ENCODE measurements around the gene ABLIM2.

The ABLIM2 gene

GRCh38 chr4:8009710-8010511 is 148.7 kb downstream of the ABLIM2 start:
- Histone ChIP-seq H3K4me1 (ENCODE audit: control insufficient read depth, low read depth, low read length) (no peaks in the 10 kb centered on the region), H3K9ac (ENCODE audit: low read length) (no peak overlapping the region), H3K27ac (ENCODE audit: low read depth, low read length) (no peak overlapping the region), H3K23ac (ENCODE audit: low read length) (no peak overlapping the region), H3K79me2 (ENCODE audit: control insufficient read depth, insufficient read depth, low read length) (no peaks in the 10 kb centered on the region), H3K79me1 (ENCODE audit: low read length) (no peaks in the 10 kb centered on the region), H2AK5ac (ENCODE audit: low read length) (no peak overlapping the region), H2BK120ac (ENCODE audit: low read depth, low read length) (no peak overlapping the region), H4K8ac (ENCODE audit: low read depth, low read length) (no peak overlapping the region), H3K36me3 (ENCODE audit: control insufficient read depth, insufficient read depth, low read length) (no peaks in the 10 kb centered on the region), H2BK5ac (ENCODE audit: low read length) (no peak overlapping the region), H3K56ac (ENCODE audit: low read length) (no peak overlapping the region), H3K27me3 (ENCODE audit: insufficient read depth, low read length, poor library complexity) (no peaks in the 10 kb centered on the region), H4K5ac (ENCODE audit: low read length) (no peak overlapping the region), H2BK15ac (replicated peaks; ENCODE audit: low read depth) (no peak overlapping the region), H3K4me2 (ENCODE audit: low read length) (no peak overlapping the region), H3K4ac (ENCODE audit: low read depth, low read length) (no peak overlapping the region), H3K18ac (ENCODE audit: low read length) (no peak overlapping the region), H3K4me3 (ENCODE audit: low read length) (no peak overlapping the region)
- no CpG with 5 or more reads among the region's 28 CpGs for WGBS (ENCODE audit: extremely low coverage, insufficient coverage, low lambda C conversion rate)
- DNase-seq = no peak

- Histone ChIP-seq H3K9ac (ENCODE audit: low read length) (no peak overlapping the region), H3K27ac (ENCODE audit: low read depth, low read length) (no peak overlapping the region)
- no CpG with 5 or more reads among the region's 5 CpGs for whole genome bisulfite sequencing (ENCODE audit: extremely low coverage, insufficient coverage, low lambda C conversion rate)
Measured at GRCh38 chr4:8009097-8009496, 149.5 kb downstream of the ABLIM2 start.

GRCh38 chr4:8008391-8008790 is 150.2 kb downstream of the ABLIM2 start:
- H3K18ac ChIP-seq (ENCODE audit: low read length) = no peak overlapping the region
- no peak overlapping the region for H3K23ac ChIP-seq (ENCODE audit: low read length)
- no peaks in the 10 kb centered on the region for H3K79me2 ChIP-seq (ENCODE audit: control insufficient read depth, insufficient read depth, low read length)
- H4K8ac ChIP-seq (ENCODE audit: low read depth, low read length) = no peak overlapping the region
- H2BK15ac ChIP-seq (replicated peaks; ENCODE audit: low read depth) = no peak overlapping the region
- no peak overlapping the region for H3K4me3 ChIP-seq (ENCODE audit: low read length)
- H2AK5ac ChIP-seq (ENCODE audit: low read length) = no peak overlapping the region
- no peak overlapping the region for H4K5ac ChIP-seq (ENCODE audit: low read length)
- H2BK120ac ChIP-seq (ENCODE audit: low read depth, low read length) = no peak overlapping the region
- H3K27ac ChIP-seq (ENCODE audit: low read depth, low read length) = no peak overlapping the region
- H3K4me1 ChIP-seq (ENCODE audit: control insufficient read depth, low read depth, low read length) = no peaks in the 10 kb centered on the region
- no peak for DNase-seq
- no peak overlapping the region for H3K4me2 ChIP-seq (ENCODE audit: low read length)
- H3K36me3 ChIP-seq (ENCODE audit: control insufficient read depth, insufficient read depth, low read length) = no peaks in the 10 kb centered on the region
- no peak overlapping the region for H3K56ac ChIP-seq (ENCODE audit: low read length)
- H3K79me1 ChIP-seq (ENCODE audit: low read length) = no peaks in the 10 kb centered on the region
- H3K9ac ChIP-seq (ENCODE audit: low read length) = no peak overlapping the region
- no peak overlapping the region for H3K4ac ChIP-seq (ENCODE audit: low read depth, low read length)
- H2BK5ac ChIP-seq (ENCODE audit: low read length) = no peak overlapping the region
- no CpG with 5 or more reads among the region's 12 CpGs for WGBS (ENCODE audit: extremely low coverage, insufficient coverage, low lambda C conversion rate)
- H3K27me3 ChIP-seq (ENCODE audit: insufficient read depth, low read length, poor library complexity) = no peaks in the 10 kb centered on the region

More at GRCh38 chr4:8009097-8009496, 149.5 kb downstream of the ABLIM2 start:
- H4K5ac ChIP-seq (ENCODE audit: low read length) = no peak overlapping the region
- no peaks in the 10 kb centered on the region for H3K79me1 ChIP-seq (ENCODE audit: low read length)
- H3K4me1 ChIP-seq (ENCODE audit: control insufficient read depth, low read depth, low read length) = no peaks in the 10 kb centered on the region
- H4K8ac ChIP-seq (ENCODE audit: low read depth, low read length) = no peak overlapping the region
- no peak overlapping the region for H3K4me2 ChIP-seq (ENCODE audit: low read length)
- no peak overlapping the region for H2BK120ac ChIP-seq (ENCODE audit: low read depth, low read length)
- no peak overlapping the region for H3K18ac ChIP-seq (ENCODE audit: low read length)
- no peaks in the 10 kb centered on the region for H3K36me3 ChIP-seq (ENCODE audit: control insufficient read depth, insufficient read depth, low read length)
- no peak overlapping the region for H2BK5ac ChIP-seq (ENCODE audit: low read length)
- no peaks in the 10 kb centered on the region for H3K27me3 ChIP-seq (ENCODE audit: insufficient read depth, low read length, poor library complexity)
- no peak overlapping the region for H3K56ac ChIP-seq (ENCODE audit: low read length)
- DNase-seq = no peak
- no peak overlapping the region for H3K4me3 ChIP-seq (ENCODE audit: low read length)
- H2AK5ac ChIP-seq (ENCODE audit: low read length) = no peak overlapping the region
- H3K23ac ChIP-seq (ENCODE audit: low read length) = no peak overlapping the region
- H3K79me2 ChIP-seq (ENCODE audit: control insufficient read depth, insufficient read depth, low read length) = no peaks in the 10 kb centered on the region
- no peak overlapping the region for H2BK15ac ChIP-seq (replicated peaks; ENCODE audit: low read depth)
- H3K4ac ChIP-seq (ENCODE audit: low read depth, low read length) = no peak overlapping the region

GRCh38 chr4:8007581-8007980 is 151.0 kb downstream of the ABLIM2 start:
- no peaks in the 10 kb centered on the region for H3K4me1 ChIP-seq (ENCODE audit: control insufficient read depth, low read depth, low read length)
- H2BK5ac ChIP-seq (ENCODE audit: low read length) = no peak overlapping the region
- H3K4me3 ChIP-seq (ENCODE audit: low read length) = no peak overlapping the region
- no peaks in the 10 kb centered on the region for H3K27me3 ChIP-seq (ENCODE audit: insufficient read depth, low read length, poor library complexity)
- no peak overlapping the region for H3K18ac ChIP-seq (ENCODE audit: low read length)
- H3K23ac ChIP-seq (ENCODE audit: low read length) = no peak overlapping the region
- no peak overlapping the region for H3K56ac ChIP-seq (ENCODE audit: low read length)
- H4K8ac ChIP-seq (ENCODE audit: low read depth, low read length) = no peak overlapping the region
- H3K79me2 ChIP-seq (ENCODE audit: control insufficient read depth, insufficient read depth, low read length) = no peaks in the 10 kb centered on the region
- WGBS (ENCODE audit: extremely low coverage, insufficient coverage, low lambda C conversion rate) = no CpG with 5 or more reads among the region's 11 CpGs
- H2BK15ac ChIP-seq (replicated peaks; ENCODE audit: low read depth) = no peak overlapping the region
- no peak overlapping the region for H4K5ac ChIP-seq (ENCODE audit: low read length)
- no peak overlapping the region for H2AK5ac ChIP-seq (ENCODE audit: low read length)
- H3K36me3 ChIP-seq (ENCODE audit: control insufficient read depth, insufficient read depth, low read length) = no peaks in the 10 kb centered on the region
- H3K27ac ChIP-seq (ENCODE audit: low read depth, low read length) = no peak overlapping the region
- no peak overlapping the region for H3K4ac ChIP-seq (ENCODE audit: low read depth, low read length)
- no peaks in the 10 kb centered on the region for H3K79me1 ChIP-seq (ENCODE audit: low read length)
- no peak overlapping the region for H2BK120ac ChIP-seq (ENCODE audit: low read depth, low read length)
- DNase-seq = no peak
- H3K4me2 ChIP-seq (ENCODE audit: low read length) = no peak overlapping the region
- no peak overlapping the region for H3K9ac ChIP-seq (ENCODE audit: low read length)

- Histone ChIP-seq H3K4me1 (ENCODE audit: control insufficient read depth, low read depth, low read length) (no peaks in the 10 kb centered on the region), H3K79me2 (ENCODE audit: control insufficient read depth, insufficient read depth, low read length) (no peaks in the 10 kb centered on the region), H3K4me3 (ENCODE audit: low read length) (no peak overlapping the region), H3K27me3 (ENCODE audit: insufficient read depth, low read length, poor library complexity) (no peaks in the 10 kb centered on the region), H2BK5ac (ENCODE audit: low read length) (no peak overlapping the region), H3K36me3 (ENCODE audit: control insufficient read depth, insufficient read depth, low read length) (no peaks in the 10 kb centered on the region), H3K4ac (ENCODE audit: low read depth, low read length) (no peak overlapping the region), H3K23ac (ENCODE audit: low read length) (no peak overlapping the region), H4K5ac (ENCODE audit: low read length) (no peak overlapping the region), H2AK5ac (ENCODE audit: low read length) (no peak overlapping the region), H2BK15ac (replicated peaks; ENCODE audit: low read depth) (no peak overlapping the region), H4K8ac (ENCODE audit: low read depth, low read length) (no peak overlapping the region), H3K4me2 (ENCODE audit: low read length) (no peak overlapping the region), H3K56ac (ENCODE audit: low read length) (no peak overlapping the region), H3K79me1 (ENCODE audit: low read length) (no peaks in the 10 kb centered on the region), H2BK120ac (ENCODE audit: low read depth, low read length) (no peak overlapping the region), H3K18ac (ENCODE audit: low read length) (no peak overlapping the region), H3K9ac (ENCODE audit: low read length) (no peak overlapping the region), H3K27ac (ENCODE audit: low read depth, low read length) (no peak overlapping the region)
- no peak for DNase-seq
- WGBS (ENCODE audit: extremely low coverage, insufficient coverage, low lambda C conversion rate) = no CpG with 5 or more reads among the region's 12 CpGs
Measured at GRCh38 chr4:8006471-8006870, 152.1 kb downstream of the ABLIM2 start.

GRCh38 chr4:8005814-8006215 is 152.8 kb downstream of the ABLIM2 start:
- H3K27ac ChIP-seq (ENCODE audit: low read depth, low read length) = no peak overlapping the region
- no peak overlapping the region for H3K4me3 ChIP-seq (ENCODE audit: low read length)
- DNase-seq = no peak
- no peaks in the 10 kb centered on the region for H3K4me1 ChIP-seq (ENCODE audit: control insufficient read depth, low read depth, low read length)
- no peak overlapping the region for H3K18ac ChIP-seq (ENCODE audit: low read length)
- no peaks in the 10 kb centered on the region for H3K79me1 ChIP-seq (ENCODE audit: low read length)
- H3K27me3 ChIP-seq (ENCODE audit: insufficient read depth, low read length, poor library complexity) = no peaks in the 10 kb centered on the region
- H3K9ac ChIP-seq (ENCODE audit: low read length) = no peak overlapping the region
- H2BK120ac ChIP-seq (ENCODE audit: low read depth, low read length) = no peak overlapping the region
- WGBS (ENCODE audit: extremely low coverage, insufficient coverage, low lambda C conversion rate) = no CpG with 5 or more reads among the region's 10 CpGs
- H3K56ac ChIP-seq (ENCODE audit: low read length) = no peak overlapping the region
- no peak overlapping the region for H2BK15ac ChIP-seq (replicated peaks; ENCODE audit: low read depth)
- no peaks in the 10 kb centered on the region for H3K36me3 ChIP-seq (ENCODE audit: control insufficient read depth, insufficient read depth, low read length)
- H3K4ac ChIP-seq (ENCODE audit: low read depth, low read length) = no peak overlapping the region
- H4K5ac ChIP-seq (ENCODE audit: low read length) = no peak overlapping the region
- no peak overlapping the region for H4K8ac ChIP-seq (ENCODE audit: low read depth, low read length)
- no peak overlapping the region for H2BK5ac ChIP-seq (ENCODE audit: low read length)
- H3K4me2 ChIP-seq (ENCODE audit: low read length) = no peak overlapping the region
- no peaks in the 10 kb centered on the region for H3K79me2 ChIP-seq (ENCODE audit: control insufficient read depth, insufficient read depth, low read length)
- H3K23ac ChIP-seq (ENCODE audit: low read length) = no peak overlapping the region
- no peak overlapping the region for H2AK5ac ChIP-seq (ENCODE audit: low read length)

Measured in mesendoderm (in vitro differentiated cells).